KBM-7 (cell line): ENCODE results near the gene ZNF541.
A peak's percentile ranks its signal among the peaks of the same experiment; 100 is the strongest.
"Not testable (repeated sequence)": the region's sequence is repeated elsewhere in the genome, so short reads cannot be mapped to it uniquely, and the experiment has no call there.

Experiments
- DNase-seq: peaks from one replicate; pipeline ENCODE4 v3.0.0-alpha.2; 2015
- in situ Hi-C: fragments of 300-500 bp; cut with MboI; formaldehyde crosslinking; loops from 2 replicates; pipeline ENCODE4 v1.14.3; 2020; ENCODE audit warnings: low sequenced_read_pairs, low pct_unique_long_range_greater_than_20kb, mixed read lengths

Gene ZNF541

DNA sequence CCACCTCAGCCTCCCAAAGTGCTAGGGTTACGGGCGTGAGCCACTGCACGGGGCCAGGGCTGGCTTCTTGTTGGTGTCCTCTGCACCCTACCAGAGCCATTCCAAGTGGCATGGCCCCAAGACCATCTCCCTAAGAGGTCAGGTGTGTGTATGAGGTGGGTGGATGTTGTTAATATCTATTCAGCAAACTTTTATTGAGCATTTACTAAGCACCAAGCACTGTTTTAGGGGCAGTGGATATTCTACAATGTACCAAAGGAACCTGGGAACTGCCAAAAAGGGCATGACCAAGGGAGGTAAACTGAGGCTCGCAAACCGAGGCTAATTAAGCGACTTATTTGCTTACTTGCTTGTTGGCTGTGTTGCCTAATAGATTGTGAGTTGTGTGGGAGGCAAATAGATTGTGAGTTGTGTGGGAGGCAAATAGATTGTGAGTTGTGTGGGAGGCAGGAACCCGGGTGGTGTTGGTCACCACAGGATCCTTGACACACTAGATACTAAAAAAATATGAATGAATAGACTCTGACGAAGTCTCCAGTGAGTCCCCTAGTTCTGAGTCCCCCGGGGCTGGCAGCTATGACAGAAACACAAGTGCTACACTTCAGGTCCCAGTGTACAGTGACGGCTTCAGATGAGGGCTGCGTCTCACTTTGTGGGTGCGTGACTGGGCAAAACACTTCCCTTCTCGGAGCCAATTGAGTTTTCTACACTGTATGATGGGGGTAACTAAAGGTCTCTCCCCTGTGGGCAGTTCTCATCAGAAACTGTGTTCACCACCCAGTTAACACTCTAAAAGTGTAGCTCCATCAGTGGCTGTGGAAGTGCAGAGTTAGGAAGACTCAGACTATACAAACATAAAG, 31.0 kb upstream of the ZNF541 start:
- peak; percentile 24 for DNase-seq
- in situ Hi-C loops: no loop called here

- DNase-seq: no peak
- in situ Hi-C loops: no loop called here
Observed at GRCh38 chr19:47601180-47601904, 28.4 kb upstream of the ZNF541 start.

DNA sequence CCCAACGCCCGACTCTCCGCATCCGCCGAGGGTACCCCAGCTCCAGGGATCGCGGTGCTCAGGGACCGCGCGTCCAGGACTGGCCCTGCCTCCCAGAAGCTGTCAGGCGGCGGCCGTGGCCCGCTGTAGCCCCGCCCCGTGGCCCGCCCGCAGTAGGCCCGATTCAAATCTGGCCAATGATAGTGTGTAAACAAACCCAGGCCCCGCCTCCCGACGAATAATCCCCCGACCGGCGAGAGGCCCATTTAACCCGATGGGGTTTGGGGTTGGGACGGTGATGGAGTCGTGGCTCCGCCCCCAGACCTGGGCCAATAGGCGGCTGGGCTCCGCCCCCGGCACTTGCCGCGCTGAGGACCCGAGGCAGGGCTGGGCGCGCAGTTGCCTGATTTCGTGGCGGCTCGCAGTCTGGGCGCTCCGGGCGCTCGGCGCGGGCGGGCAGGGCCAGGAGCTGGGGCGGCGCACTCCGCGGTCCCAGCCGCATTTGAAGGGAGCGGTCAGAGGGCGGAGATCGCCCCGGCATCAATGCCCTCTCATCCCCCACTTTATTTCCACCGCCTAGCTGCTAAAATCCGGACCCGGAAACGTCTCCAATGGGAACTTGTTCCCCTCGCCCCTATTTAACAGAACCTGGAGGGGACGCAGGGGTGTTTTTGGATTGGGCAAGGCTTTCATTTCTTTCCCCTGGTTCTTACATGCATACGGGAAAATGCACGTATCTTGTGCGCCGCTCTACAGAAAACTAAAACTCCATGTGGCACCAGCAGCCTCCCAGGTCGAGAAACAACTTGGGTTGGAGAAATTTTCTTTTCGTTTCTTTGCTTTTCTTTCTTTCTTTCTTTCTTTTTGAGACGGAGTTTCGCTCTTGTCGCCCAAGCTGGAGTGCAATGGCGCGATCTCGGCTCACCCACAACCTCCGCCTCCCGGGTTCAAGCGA, 27.6 kb upstream of the ZNF541 start:
- in situ Hi-C loops: no loop called here

DNA sequence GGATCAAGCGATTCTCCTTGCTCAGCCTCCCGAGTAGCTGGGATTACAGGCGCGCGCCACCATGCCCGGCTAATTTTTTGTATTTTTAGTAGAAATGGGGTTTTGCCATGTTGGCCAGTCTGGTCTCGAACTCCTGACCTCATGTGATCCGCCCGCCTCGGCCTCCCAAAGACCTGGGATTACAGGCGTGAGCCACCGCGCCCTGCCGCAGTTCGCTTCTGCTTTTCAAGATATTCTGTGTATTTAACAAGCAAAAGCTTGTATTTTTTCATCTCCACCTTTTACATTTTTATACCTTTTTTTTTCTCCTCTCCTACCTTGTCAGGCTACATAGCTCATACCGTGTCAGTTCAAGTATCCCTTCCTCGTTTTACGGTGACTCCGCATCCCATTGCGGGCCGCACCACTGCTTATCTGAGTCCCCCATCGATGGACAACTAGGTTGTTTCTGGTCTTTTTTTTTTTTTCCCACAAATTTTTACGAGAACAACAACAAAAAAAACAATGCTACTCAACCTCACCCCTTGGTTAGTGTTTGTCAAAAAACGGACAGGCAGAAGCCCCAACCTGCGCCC, 26.8 kb upstream of the ZNF541 start:
- DNase-seq, in situ Hi-C loops: not testable (repeated sequence)

More for the DNA sequence above, 27.6 kb upstream of the ZNF541 start:
- peak; percentile 100 for DNase-seq

DNA sequence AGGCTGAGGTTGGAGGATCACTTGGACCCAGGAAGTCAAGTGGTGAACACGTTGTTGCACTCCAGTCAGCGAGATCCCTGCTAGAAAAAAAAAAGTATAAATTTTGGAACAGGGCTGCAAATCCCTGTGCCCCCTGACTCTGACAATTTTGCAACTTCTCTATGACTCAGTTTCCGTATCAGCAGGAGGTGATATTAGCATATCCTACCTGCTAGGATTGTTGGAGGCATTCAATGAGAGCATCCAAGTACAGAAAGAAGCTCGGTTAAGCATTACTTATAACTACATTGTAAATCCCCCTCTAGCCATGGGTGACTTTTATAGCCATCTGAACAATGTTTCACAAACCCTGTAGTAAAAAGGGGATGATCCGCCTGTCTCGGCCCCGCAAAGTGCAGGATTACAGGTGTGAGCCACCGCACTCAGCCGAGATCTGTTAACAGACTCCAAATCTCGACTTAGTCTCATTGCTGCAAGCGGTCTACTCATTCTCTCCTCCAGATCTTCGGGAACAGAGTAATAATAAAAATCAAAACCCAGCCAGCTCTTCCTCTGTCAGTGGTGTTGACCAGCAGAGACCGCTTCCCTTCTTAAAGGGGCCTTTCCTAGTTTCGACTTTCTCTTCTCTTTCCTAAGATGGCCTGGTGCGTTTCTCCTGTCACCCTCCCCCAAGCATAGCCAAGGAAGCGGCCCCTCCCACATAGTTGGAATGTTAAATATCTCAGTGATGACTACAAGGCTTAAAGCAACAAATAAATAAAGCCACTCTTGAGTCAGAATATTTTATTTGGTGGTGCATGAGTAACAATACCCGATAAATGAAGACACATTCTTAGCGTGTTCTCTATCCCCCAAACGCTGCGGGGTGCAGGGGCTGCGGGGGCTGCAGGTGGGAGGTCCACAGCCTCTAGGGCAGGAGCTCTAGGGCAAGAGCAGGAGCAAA, 25.7 kb upstream of the ZNF541 start:
- in situ Hi-C loops: no loop called here
- DNase-seq: no peak

DNA sequence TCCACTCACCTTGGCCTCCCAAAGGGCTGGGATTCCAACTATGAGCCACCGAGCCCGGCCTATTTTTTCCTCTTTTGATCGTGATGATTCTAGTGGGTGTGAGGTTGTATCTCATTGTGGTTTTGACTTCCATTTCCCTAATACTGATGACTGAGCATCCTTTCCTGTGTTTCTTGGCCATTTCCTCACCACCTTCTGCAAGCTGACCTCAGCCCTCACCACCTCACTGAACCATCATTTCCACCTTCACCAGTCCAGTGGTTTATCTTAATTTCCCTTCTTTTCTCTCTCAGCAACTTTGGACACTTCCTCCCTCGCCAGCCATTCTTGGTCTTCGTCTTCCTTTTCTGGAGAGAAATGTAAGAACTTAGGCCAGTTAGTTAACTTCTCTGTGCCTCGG, 23.0 kb upstream of the ZNF541 start:
- in situ Hi-C loops: no loop called here
- DNase-seq: peak; percentile 21

GRCh38 chr19:47593860-47594259, 20.9 kb upstream of the ZNF541 start:
- in situ Hi-C loops: no loop called here
- DNase-seq: no peak

GRCh38 chr19:47589824-47590223, 16.9 kb upstream of the ZNF541 start:
- no peak for DNase-seq
- in situ Hi-C loops: no loop called here

GRCh38 chr19:47587295-47587694, 14.3 kb upstream of the ZNF541 start:
- in situ Hi-C loops: no loop called here
- no peak for DNase-seq

GRCh38 chr19:47583161-47583560, 10.2 kb upstream of the ZNF541 start:
- in situ Hi-C loops, DNase-seq: not testable (repeated sequence)

DNA sequence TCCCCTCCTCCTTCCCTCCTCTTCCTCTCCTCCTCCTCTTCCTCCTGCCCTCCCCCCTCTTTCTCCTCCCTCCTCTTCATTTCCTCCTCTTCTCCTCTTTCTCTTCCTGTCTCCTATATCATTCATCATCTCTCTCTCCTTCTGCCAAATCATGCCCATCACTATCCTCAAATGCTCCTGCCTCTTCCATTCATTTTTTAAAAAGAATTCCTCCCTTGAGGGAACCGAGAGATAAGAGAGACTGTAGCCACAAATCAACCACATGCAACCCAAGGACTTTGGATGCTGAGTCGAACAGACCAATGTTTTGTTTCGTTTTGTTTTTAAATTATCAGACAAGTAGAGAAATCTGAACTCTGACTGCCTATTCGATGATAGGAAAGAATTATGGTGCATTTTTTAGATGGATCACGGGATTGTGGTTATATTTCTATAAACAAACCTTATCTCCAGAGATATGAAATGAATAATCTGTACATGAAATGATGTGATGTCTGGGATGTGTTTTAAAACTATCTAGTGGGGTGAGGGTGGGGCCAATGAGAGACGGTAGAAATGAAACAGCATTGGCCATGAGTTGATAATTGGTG, 9.5 kb upstream of the ZNF541 start:
- in situ Hi-C loops: no loop called here
- DNase-seq: no peak

- in situ Hi-C loops: no loop called here
- no peak for DNase-seq
Observed at GRCh38 chr19:47581605-47582319, 8.8 kb upstream of the ZNF541 start.

- in situ Hi-C loops: no loop called here
- DNase-seq: no peak
Observed at GRCh38 chr19:47580397-47580796, 7.4 kb upstream of the ZNF541 start.

DNA sequence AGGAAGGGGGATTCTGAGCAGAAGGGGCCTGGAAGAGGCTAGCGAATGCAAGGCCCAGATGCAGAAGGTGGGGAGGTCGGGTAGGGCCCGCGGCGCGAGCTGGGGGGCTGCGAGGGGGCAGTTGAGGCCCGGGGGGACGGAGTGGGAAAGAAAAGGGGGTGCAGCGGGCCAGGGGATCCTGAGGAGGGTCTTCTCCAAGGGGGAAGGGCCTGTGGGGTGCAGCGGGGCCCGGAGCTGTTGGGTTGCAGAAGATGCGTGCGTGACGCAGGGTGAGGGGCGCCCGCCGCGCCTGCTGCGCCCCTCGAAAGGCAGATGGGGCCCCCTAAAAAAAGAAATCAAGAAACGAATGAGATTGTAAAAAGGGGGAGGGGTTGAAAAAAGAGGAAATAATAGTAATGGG, 313 bp downstream of the ZNF541 start:
- in situ Hi-C loops: no loop called here
- no peak for DNase-seq

GRCh38 chr19:47569331-47569730, 3.6 kb downstream of the ZNF541 start:
- DNase-seq: no peak
- in situ Hi-C loops: no loop called here

DNA sequence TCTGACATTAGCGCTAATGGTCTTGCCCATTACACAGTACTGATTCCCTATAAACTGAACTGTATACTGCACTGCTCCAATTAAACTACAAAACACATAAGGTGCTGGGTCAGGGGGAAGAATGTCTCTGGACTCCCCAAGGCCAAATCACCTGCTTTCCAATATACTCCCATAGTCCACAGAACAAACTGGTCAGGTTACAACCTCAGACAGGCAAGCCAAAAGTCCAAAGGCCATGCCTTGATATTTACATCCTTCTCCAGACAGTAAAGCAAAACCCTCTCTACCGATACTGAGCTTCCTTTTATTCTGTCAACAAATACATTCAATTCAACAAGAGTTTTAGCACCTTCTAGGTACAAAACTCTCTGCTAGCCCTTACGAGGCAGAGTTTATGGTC, 8.9 kb downstream of the ZNF541 start:
- in situ Hi-C loops: no loop called here
- no peak for DNase-seq

GRCh38 chr19:47561440-47562057, 11.4 kb downstream of the ZNF541 start:
- in situ Hi-C loops: no loop called here
- no peak for DNase-seq
